ENCODE measurements around the gene NXPE3. TPM values are rescaled to one million over a fixed set of nuclear protein-coding genes. Genes with fewer than 3 reads are reported as not detected.

Gene NXPE3
- 11.3 and 17.0 TPM in 2 replicates for total RNA-seq

DNA sequence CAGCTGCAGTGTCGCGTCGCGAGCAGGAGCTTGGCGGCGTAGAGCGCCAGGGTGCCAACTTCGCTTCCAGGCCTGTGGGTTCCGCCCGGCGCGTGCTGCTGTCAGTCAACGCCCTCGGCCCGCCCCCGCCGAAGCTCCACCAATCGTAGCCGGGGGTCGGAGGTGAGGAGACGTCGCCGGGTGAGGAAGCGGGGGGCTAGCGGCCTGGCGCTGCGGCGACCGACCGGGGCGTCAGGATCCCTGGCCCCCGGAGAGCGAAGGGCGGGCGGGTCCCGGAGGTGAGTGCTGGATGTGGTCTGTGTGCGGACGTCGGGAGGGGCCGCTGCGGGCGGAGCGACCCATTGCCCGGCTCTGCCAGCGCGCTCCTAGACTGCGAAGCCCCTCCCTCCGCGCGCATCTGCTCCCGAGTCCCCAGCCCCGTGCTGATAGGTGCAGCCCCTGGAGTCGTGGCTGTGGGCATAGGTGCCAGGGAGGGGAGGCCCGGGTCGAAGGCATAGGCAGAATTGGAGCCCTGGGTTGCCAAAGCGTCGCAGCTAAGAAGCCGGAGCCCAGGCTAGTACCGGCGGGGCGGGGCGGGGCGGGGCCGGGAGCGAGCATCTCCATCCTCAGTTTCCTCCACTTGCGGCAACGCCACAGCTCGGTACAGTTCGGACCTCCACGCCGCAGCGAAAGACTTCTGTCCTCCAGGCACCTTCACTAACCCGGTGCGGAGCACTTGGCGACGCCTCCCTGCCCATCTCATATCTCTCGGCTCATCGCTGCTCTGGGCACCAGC is at the start of gene NXPE3:
Gene NXPE3 (plus strand): TSS at position 165 of the 775 bp plus-strand sequence. CDS start 6,386 bp downstream, outside the sequence.

DNA sequence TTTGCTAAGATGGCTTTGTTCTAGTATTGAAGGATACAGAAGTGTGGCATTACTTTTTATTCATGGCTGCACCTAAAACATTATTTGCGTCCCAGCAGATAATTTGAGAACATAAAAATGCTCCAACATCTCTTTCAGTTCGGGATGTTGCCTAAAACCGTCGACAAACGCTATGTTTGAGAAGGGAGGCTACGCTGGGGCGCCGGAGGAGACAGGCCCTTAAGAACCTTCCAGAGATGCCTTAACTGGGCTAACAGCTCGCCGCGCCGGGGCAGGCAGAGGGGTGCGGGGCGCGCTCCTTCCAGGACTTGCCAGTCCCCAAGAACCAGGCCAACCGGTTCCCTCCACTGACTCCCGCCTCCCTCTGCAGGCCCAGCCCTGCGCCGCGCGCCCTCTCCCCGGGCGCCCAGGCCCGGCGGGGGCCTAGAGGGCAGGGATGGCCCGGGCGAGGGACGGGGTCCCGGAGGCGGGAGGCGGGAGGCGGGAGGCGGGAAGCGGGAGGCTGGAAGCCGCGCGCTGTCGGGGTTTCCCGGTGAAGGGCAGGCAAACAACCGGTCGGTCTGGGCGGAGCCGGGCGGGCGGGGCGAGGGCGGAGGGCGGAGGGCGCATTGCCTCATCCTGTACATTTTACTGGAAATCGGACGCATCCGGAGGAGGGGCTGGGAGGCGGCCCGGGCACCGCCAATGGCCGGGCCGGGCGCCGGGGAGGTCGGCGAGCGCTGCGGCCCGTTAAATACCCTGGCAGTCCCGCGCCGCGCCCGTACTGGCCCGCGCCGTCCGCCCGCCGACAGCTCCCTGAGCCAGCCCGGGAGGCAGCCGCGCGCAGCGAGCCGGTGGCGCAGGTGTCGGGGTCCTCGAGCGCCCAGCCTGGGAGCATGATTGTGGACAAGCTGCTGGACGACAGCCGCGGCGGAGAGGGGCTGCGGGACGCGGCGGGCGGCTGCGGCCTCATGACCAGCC is 70.0 kb downstream of the NXPE3 start, which contains the start of gene NFKBIZ:
Gene NFKBIZ (plus strand): TSS at position 761 of the 960 bp plus-strand sequence. CDS start 115 bp downstream, at position 876.

Other genes starting within 250 kb of the NXPE3 start
- gene TRMT10C, start 217.3 kb upstream of the NXPE3 start, total RNA-seq: 28.2 and 42.9 TPM in 2 replicates
- 61.3 and 63.7 TPM in 2 replicates for gene PCNP, start 205.0 kb upstream of the NXPE3 start, total RNA-seq
- 15.8 and 19.6 TPM in 2 replicates for gene ZBTB11, start 102.1 kb upstream of the NXPE3 start, total RNA-seq
- gene RPL24, start 92.5 kb upstream of the NXPE3 start, total RNA-seq: 2,252 and 2,315 TPM in 2 replicates
- 4.3 and 6.6 TPM in 2 replicates for gene CEP97, start 54.6 kb upstream of the NXPE3 start, total RNA-seq
- gene NFKBIZ, start 70.3 kb downstream of the NXPE3 start, total RNA-seq: 13.2 and 56.9 TPM in 2 replicates